DMS153 treated with DMSO at 0.1 percent for 48 hours (cell line): ENCODE results near the gene CDKN3.

Experiments
- DNase-seq: peaks from one replicate; lab custom pipeline; 2025; ENCODE audit not compliant: unreplicated experiment; lab: John Stamatoyannopoulos, UW

Gene CDKN3

GRCh38 chr14:54396493-54397335 lies at the start of gene CDKN3:
Gene CDKN3 (plus strand): TSS chr14:54397007. CDS start chr14:54397069, 62 bp downstream.
- DNase-seq, result peak; percentile 99

GRCh38 chr14:54347044-54347443 lies 49.8 kb upstream of the CDKN3 start:
- DNase-seq, result no peak

GRCh38 chr14:54348001-54348611 lies 48.7 kb upstream of the CDKN3 start:
- DNase-seq, result peak; percentile 32

- no peak for DNase-seq
Observed at GRCh38 chr14:54348923-54349620, 47.7 kb upstream of the CDKN3 start.

GRCh38 chr14:54349713-54350112 lies 47.1 kb upstream of the CDKN3 start:
- no peak for DNase-seq

- DNase-seq, result no peak
Observed at GRCh38 chr14:54350203-54350602, 46.6 kb upstream of the CDKN3 start.

GRCh38 chr14:54353266-54353665 lies 43.5 kb upstream of the CDKN3 start:
- no peak for DNase-seq

- DNase-seq, result no peak
Observed at GRCh38 chr14:54353694-54354093, 43.1 kb upstream of the CDKN3 start.

GRCh38 chr14:54354096-54354495 lies 42.7 kb upstream of the CDKN3 start:
- no peak for DNase-seq

GRCh38 chr14:54354968-54355641 lies 41.7 kb upstream of the CDKN3 start:
- DNase-seq, result no peak

- no peak for DNase-seq
Observed at GRCh38 chr14:54355698-54356097, 41.1 kb upstream of the CDKN3 start.

- DNase-seq, result no peak
Observed at GRCh38 chr14:54356172-54356571, 40.6 kb upstream of the CDKN3 start.

- no peak for DNase-seq
Observed at GRCh38 chr14:54360667-54361066, 36.1 kb upstream of the CDKN3 start.

- DNase-seq, result no peak
Observed at GRCh38 chr14:54362089-54362504, 34.7 kb upstream of the CDKN3 start.

- DNase-seq, result no peak
Observed at GRCh38 chr14:54362759-54363437, 33.9 kb upstream of the CDKN3 start.

GRCh38 chr14:54364555-54365415 lies 32.0 kb upstream of the CDKN3 start:
- no peak for DNase-seq

GRCh38 chr14:54366736-54367735 lies 29.8 kb upstream of the CDKN3 start:
- DNase-seq, result no peak

GRCh38 chr14:54368291-54368690 lies 28.5 kb upstream of the CDKN3 start:
- no peak for DNase-seq

- DNase-seq, result no peak
Observed at GRCh38 chr14:54369343-54369742, 27.5 kb upstream of the CDKN3 start.
